OCI-M2 (cell line): Measurements from ENCODE around the gene MRPL30.
"Not testable (repeated sequence)": the region's sequence is repeated elsewhere in the genome, so short reads cannot be mapped to it uniquely, and the experiment has no call there.

Experiments used
- DNase-seq: peaks from one replicate; lab custom pipeline; 2025; ENCODE audit not compliant: unreplicated experiment; lab: John Stamatoyannopoulos, UW

MRPL30 gene

DNA sequence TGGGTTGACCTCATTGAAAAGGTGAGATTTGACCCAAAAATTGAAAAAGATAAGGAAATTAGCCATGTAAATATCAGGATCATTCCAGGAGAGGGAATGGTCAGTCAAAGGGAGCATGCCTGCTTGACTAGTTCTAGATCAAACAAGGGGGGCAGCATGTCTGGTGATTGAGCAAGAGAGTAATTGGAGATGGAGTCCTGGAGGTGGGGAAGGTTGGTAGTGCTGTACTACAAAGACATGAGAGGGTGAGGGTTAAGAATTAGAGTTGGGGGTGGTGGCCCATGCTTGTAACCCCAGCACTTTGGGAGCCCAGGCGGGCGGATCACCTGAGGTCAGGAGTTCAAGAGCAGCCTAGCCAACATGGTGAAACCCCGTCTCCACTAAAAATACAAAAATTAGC, 2.0 kb downstream of the MRPL30 start:
- DNase-seq: no peak

DNA sequence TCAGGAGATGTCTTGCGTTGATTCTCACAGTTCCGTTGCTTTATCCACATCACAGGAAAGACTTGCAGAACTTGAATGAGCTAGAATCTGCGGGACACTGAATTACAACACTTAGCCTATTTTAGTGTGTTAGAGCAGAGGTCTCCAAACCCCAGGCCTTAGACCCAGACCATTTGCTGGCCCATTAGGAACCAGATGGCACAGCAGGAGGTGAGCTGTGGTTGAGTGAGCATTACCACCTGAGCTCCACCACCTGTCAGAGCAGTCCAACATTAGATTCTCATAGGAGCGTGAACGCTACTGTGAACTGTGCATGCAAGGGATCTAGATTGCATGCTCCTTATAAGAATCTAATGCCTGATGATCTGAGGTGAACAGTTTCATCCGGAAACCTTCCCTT, 3.8 kb downstream of the MRPL30 start:
- no peak for DNase-seq

DNA sequence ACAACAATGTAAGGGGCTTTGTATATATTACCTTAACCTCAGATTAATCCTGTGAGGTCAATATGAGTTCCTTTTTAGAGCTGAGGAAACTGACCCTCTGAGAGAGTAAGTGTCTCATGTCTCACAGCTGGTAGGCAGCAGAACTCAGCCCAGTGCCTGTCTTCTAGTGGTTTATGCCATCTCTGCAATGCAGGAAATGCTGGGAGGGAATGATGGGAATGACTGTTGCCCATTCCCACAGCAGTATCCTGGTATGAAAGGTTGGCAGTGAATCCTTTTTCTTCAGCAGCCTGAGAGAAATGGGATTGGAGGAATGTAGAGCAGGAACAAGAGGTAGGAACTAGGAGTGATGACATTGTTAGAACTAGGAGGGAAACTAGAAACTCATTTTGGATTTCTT, 6.0 kb downstream of the MRPL30 start:
- no peak for DNase-seq

DNA sequence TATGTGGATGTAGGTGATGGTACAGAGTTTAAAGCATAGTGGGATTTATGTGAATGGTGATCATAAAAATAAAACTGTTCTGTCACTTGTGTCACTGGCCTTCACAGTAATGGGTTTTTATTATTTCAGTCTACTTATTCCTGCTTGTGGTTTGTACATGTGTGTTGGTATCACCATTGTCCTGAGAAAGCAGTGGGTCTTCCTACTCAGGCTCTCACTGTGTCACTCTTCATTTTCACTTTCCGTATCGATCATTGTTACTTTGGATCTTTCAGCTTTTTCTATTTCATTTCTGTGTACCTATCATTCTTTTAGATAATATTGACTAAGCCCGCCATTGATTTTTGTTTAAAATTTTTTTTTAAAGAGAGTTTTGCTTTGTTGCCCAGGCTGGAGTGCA, 7.4 kb downstream of the MRPL30 start:
- DNase-seq: no peak

DNA sequence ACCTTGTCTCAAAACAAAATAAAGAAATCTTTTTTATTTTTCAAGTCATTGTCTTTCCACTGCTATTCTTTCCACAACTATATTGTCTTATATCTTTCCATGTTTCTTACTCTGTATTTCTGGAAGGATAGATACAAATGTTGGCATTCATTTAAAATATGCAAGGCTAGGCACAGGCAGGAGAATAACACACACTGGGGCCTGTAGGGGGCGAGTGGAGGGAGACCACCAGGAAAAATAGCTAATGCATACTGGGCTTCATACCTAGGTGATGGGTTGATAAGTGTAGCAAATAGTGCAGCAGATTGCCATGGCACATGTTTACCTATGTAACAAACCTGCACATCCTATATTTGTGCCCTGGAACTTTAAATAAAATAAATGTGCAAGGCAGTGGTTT, 9.6 kb downstream of the MRPL30 start:
- DNase-seq: no peak

DNA sequence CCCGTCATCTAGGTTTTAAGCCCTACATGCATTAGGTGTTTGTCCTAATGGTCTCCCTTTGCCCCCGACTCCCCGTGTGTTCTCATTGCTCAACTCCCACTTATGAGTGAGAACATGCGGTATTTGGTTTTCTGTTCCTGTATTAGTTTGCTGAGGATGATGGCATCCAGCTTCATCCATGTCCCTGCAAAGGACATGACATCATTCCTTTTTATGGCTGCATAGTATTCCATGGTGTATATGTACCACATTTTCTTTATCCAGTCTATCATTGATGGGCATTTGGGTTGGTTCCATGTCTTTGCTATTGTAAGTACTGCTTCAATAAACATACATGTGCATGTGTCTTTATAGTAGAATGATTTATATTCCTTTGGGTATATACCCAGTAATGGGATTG, 11.4 kb downstream of the MRPL30 start:
- not testable (repeated sequence) for DNase-seq

DNA sequence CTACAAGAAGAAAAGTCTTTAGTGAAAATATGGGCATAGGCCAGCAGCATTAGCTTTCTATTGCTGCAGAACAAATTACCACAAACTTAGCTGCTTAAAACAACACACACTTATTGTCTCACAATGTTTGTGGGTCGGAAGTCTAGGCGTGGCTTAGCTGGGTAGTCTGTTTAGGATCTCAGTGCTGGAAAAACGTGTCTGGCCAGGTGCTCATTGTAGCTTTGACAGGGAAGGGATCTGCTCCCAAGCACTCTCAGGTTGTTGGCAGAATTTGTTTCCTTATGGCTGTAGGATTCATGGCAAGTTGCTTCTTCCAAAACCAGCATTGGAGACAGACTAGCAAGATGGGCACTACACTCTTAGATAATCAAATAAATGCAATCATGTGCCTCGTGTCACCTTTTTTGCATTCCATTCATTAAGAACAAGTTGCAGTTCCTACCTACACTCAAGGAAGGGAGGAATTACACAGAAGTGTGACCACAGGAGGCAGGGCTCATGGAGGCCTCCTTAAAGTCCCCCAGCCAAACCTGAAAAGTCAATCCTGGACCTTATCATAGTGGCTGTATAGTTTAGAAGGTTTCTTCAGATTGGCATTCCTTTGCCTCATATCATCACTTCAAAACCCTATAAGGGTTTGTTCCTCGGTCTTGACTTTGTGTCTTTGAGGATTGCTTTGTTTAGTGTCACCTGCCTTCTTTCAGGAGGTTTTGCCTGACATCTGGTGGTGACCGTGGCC, 17.3 kb downstream of the MRPL30 start:
- DNase-seq: no peak

DNA sequence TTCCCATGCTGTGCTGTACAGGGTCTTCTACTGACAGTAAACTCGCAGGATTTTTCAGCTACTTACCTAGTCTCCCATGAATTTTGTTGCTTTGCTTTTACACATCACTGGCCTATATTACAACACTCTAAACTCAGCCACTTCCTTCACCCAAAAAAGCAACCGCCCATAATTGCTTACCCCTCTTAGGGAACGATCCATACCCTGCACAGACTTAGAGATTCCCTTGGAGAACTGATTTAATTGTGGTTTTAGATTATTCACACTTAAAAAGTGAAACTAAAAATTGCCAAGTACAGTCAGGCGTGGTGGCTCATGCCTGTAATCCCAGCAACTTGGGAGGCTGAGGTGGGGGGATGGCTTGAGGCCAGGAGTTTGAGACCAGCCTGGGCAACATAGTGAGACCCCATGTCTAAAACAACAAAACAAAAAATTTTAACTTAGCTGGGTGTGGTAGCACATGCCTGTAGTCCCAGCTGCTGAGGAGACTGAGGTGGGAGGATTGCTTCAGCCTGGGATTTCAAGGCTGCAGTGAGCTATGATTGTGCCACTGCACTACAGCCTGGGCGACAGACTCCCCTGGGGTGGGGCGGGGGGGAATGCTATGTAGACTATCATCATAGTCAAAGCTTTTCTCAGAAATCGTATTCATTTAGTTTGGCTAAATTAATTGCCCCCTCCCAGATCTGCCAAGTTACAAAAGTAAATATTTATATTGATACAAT, 19.3 kb downstream of the MRPL30 start:
- no peak for DNase-seq

DNA sequence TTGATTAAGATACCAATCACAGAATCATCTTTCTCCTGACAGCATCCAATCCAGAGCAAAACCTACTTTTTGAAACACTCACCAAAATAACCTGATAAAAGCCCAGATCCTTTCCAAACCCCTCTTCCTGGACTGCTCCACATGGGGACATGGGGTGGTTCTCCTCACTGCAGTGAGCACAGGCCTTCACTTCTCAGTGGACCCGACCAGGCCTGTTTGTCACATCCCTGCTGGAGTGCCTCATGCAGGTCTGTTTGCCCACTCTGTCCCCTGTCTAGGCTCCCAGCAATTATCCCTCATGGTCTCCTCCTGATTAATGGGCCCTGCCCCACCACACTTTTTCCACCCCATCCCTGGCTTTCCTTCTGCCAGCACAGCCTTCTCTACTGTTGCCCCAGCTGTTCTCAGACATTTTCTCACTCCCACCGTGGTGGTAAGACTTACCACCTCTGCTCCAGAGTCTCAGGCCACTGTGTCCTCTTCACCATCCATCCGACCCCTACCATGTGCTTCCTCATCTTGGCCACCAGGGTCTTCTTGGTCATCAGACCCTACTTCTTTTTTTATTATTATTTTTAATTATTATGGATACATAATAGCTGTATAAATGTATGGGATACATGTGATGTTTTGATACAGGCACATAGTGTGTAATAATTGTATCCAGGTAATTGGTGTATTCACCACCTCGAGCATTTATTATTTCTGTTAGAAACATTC, 21.1 kb downstream of the MRPL30 start:
- DNase-seq: no peak

DNA sequence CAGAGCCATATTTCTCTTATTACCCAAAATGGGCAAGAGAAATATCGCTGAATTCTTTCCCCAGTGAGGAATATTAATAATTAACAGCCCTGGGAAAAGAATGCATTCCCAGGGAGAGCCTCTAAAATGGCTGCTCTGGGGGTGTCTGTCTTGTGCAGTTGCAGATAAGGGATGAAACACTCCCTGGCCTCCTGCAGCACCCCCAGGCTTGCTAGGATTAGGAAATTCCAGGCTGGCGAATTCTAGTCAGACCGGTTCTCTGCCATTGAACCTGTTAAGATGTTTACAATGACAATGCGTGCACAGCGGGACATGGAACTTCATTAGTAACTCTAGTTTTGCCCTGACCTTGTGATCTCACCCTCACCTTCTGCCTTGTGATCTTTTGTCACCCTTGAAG, 24.5 kb downstream of the MRPL30 start:
- no peak for DNase-seq

DNA sequence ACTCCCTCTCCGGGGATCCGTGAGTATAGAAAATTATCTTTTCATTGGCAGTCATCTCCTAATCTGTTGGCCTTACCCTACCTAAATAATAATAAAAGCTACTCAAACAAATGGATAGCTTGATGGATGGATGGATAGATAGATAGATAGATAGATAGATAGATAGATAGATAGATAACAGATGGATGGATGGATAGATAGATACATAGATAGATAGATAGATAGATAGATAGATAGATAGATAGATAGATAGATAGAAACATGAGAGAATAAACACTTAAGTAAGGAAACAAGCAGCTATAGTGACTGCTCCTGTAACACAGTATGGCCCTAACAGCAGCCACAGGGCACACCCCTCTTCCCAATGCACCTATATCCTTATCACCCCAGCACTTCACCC, 35.1 kb downstream of the MRPL30 start:
- DNase-seq: no peak

DNA sequence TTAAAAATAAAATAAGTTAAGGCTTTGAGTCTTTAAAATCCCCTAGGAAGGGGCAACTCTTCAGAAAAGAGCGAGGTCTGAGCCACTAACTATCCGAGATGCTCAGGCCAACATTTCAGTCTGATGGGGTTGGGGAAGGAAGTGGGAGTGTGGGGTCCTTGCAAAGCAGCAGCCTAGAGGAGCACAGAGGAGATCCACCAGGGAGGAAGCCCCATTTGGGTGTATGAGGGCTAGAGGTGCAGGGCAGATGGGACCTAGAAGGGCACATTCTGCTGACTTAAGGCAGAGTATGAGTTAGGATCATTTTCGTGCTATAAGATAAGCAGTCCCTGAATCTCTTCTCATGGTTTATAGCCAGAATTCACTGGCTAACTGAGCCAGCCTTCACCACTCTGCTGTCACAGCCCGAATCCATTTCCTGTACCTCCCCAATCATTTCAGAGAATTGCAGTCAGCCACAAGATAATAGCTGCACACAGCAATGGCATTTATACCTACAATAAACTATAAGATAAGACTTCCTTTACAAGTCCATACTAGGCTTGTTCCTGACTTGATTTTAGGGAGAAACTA, 37.0 kb downstream of the MRPL30 start:
- DNase-seq: no peak

DNA sequence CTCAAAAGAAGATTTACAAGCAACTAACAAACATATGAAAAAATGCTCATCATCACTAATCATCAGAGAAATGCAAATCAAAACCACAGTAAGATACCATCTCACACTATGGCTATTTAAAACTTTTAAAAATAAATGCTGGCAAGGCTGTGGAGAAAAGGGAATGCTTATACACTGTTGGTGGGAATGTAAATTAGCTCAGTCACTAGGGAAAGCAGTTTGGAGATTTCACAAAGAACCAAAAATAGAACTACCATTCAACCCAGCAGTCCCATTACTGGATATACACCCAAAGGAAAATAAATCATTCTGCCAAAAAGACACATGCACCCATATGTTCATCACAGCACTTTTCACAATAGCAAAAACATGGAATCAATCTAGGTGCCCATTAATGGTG, 52.2 kb downstream of the MRPL30 start:
- DNase-seq: not testable (repeated sequence)

DNA sequence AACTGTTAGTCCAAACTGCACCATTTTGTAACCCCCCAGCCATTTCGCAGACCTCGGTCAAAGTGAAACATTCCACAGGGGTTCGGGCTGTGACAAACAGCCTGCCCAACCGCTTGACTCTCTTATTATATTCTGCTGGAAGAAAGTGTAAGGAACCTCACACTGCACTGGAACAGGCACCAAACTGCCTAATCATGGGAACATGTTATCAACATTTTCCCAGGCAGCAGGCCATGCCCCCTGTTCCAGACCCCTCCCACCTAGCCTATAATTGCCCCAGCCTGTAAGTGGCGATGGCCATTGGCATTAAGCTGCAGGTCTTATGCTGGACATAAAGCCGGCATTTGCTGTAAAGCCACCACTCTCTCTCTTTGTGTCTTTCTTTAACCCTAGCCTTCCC, 57.6 kb downstream of the MRPL30 start:
- DNase-seq: no peak

DNA sequence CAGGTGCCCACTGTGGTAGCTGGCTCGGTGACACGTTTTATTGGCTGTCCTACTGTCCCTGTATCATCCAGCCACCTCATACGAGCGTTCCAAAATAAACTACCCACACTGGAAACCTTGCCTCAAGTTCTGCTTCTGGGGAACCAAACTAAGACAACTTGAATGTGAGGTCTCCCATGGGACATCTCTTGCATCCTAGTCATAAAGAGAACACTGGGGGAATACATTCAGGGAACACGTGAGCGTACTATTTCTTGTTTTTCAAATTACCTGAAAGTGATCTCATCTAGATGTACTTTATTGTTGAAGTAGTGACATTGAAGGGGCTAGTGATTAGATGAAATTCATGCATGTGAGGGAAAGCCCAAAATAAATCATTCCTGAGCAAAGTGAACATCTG, 59.4 kb downstream of the MRPL30 start:
- no peak for DNase-seq

DNA sequence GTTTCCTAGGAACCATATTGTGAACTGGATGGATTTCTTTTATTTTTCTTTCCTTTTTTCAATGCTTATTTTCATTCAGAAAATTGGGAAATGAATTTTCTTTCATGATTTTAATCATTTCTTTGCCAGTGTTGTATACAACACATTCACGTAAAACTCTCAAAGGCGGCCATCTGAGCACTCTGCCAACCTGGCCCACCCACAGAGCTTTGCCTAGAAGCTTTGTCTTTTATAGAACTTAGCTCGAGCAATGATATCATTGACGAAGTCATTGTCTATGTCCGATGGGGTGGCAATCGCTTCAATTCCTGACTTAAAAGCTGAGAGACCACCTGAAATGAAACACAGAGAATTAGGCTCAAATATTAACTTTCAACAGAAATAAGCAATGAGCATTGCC, 61.2 kb downstream of the MRPL30 start:
- DNase-seq: no peak
